ENCODE measurements around the gene NHERF2. TPM values are rescaled to one million over a fixed set of nuclear protein-coding genes. Genes with fewer than 3 reads are reported as not detected.

Gene NHERF2
- polyA plus RNA-seq, 2 of the 4 experiments (the other 2 are of a cell fraction), result 32.3 to 35.0 TPM

- Histone ChIP-seq H3K4me3 (no peak overlapping the region), H3K27ac (peak overlapping the region in 1 of 2 experiments; percentile 41; a peak in 1 of 6 replicates), H3K4me1 (peaks cover 46% of the 10 kb centered on the region), H3K4me2 (no peak overlapping the region), H3K9me3 (no peaks in the 10 kb centered on the region)
- CTCF ChIA-PET, result interaction anchor here (1.2 to 5.9 kb wide), 9 partner anchors 8 to 122 kb away, joined by 3 to 25 read pairs (median 13); no protein-coding TSS in a partner anchor
- 76% methylated on average over 10 of the region's 11 CpGs for WGBS (ENCODE audit: missing lambda C conversion rate)
- no peak for ATAC-seq
- POLR2A ChIA-PET, result interaction anchor here (0.7 kb wide), 1 partner anchor 89 kb away, joined by 4 read pairs; no protein-coding TSS in a partner anchor
- DNase-seq (ENCODE audit: low read depth in 1 of 2, low spot score in 1 of 2), result no peak
- no peak for FAIRE-seq
- no peak for TF ChIP-seq USF2 (IDR thresholded peaks at IDR 0.05)
- no peak for TF ChIP-seq PBX3 (IDR thresholded peaks at IDR 0.05)
- TF ChIP-seq FOSB (CRISPR knock-in tag; IDR thresholded peaks at IDR 0.05), result no peak
- no peak for TF ChIP-seq FOSL2 (IDR thresholded peaks at IDR 0.05)
- no peak for TF ChIP-seq FOSL2 (CRISPR knock-in tag; IDR thresholded peaks at IDR 0.05)
- no peak for TF ChIP-seq NPAS2 (CRISPR knock-in tag; IDR thresholded peaks at IDR 0.05; ENCODE audit: borderline replicate concordance)
- TF ChIP-seq ZC3H11A (IDR thresholded peaks at IDR 0.05), result no peak
- no peak for TF ChIP-seq MAFK (IDR thresholded peaks at IDR 0.05; ENCODE audit: partially characterized antibody)
Measured at GRCh38 chr16:2031081-2031577, 4.4 kb downstream of the NHERF2 start.

GRCh38 chr16:2032285-2033056 is 5.8 kb downstream of the NHERF2 start:
- peak overlapping the region; percentile 66 for H3K4me2 ChIP-seq
- H3K27ac ChIP-seq, result peak overlapping the region; percentile 82 to 90
- peaks cover 54% of the 10 kb centered on the region for H3K4me1 ChIP-seq
- H3K9me3 ChIP-seq, result no peaks in the 10 kb centered on the region
- DNase-seq (ENCODE audit: low read depth in 1 of 2, low spot score in 1 of 2) (no peak), FAIRE-seq (no peak), ATAC-seq (no peak)
- H3K4me3 ChIP-seq, result peak overlapping the region; percentile 25; the same call in 1 of the 3 replicates
- TF ChIP-seq MAX (IDR thresholded peaks at IDR 0.05) (0 out of 2 replicates have a peak, but pooled peaks have one; percentile 2), ZNF302 (CRISPR knock-in tag; IDR thresholded peaks at IDR 0.05) (no peak), JUN (IDR thresholded peaks at IDR 0.05) (no peak), REST (IDR thresholded peaks at IDR 0.05) (no peak), MAFK (IDR thresholded peaks at IDR 0.05; ENCODE audit: partially characterized antibody) (peak; percentile 7), ESRRA (IDR thresholded peaks at IDR 0.05; ENCODE audit: borderline replicate concordance, low read length) (no peak), TFCP2L1 (CRISPR knock-in tag; IDR thresholded peaks at IDR 0.05) (no peak)
- ChIA-PET POLR2A (interaction anchor here (0.6 to 0.9 kb wide), 2 partner anchors 70 to 123 kb away, joined by 3 read pairs; partner anchors contain the start of gene TRAF7), CTCF (interaction anchor here (0.5 to 5.9 kb wide), 12 partner anchors 7 to 1197 kb away, joined by 3 to 25 read pairs (median 4); no protein-coding TSS in a partner anchor)
- 60% methylated on average over 9 of the region's 15 CpGs for WGBS (ENCODE audit: missing lambda C conversion rate)
